Measurements from ENCODE around the gene CCL8.

GRCh38 chr17:34367486-34368195 is 48.4 kb downstream of the CCL8 start:
- no peak for TF ChIP-seq REST (IDR thresholded peaks at IDR 0.05; ENCODE audit: low read depth)
- no peak for TF ChIP-seq EP300 (IDR thresholded peaks at IDR 0.05; ENCODE audit: borderline replicate concordance)
- TF ChIP-seq EGR1 (IDR thresholded peaks at IDR 0.05): no peak
- TF ChIP-seq TAF1 (IDR thresholded peaks at IDR 0.05; ENCODE audit: low read depth): no peak
- no peak for TF ChIP-seq CEBPB (IDR thresholded peaks at IDR 0.05)
- TF ChIP-seq FOXM1 (IDR thresholded peaks at IDR 0.05; ENCODE audit: borderline replicate concordance, low read depth): no peak
- no peak for TF ChIP-seq TCF12 (IDR thresholded peaks at IDR 0.05; ENCODE audit: low read depth)
- no peak for TF ChIP-seq TEAD4 (IDR thresholded peaks at IDR 0.05)
- no peak for TF ChIP-seq CREB1 (IDR thresholded peaks at IDR 0.05; ENCODE audit: low read depth)
- no peak for TF ChIP-seq RAD21 (IDR thresholded peaks at IDR 0.05; ENCODE audit: low read depth)
- no peak for TF ChIP-seq USF1 (IDR thresholded peaks at IDR 0.05)
